ENCODE data around the gene ADM.

The ADM gene

DNA sequence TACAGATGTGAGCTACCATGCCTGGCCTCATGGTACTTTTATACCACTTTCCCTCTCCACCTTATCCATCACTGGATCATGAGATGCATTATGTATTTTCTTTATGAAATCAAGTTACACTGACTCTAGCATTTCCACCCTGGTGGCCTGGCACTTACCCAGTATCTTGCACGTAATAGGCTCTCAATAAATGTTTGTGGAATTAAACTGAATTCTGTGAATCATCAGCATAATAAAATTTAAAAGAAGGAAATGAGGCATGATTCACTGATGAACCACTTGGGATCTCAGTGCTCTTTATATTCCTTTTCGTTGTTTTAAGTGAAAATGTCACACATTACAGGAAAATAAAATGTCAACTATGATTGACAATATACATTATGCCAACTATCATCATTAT, 25.1 kb downstream of the ADM start:
- no peak for DNase-seq

DNA sequence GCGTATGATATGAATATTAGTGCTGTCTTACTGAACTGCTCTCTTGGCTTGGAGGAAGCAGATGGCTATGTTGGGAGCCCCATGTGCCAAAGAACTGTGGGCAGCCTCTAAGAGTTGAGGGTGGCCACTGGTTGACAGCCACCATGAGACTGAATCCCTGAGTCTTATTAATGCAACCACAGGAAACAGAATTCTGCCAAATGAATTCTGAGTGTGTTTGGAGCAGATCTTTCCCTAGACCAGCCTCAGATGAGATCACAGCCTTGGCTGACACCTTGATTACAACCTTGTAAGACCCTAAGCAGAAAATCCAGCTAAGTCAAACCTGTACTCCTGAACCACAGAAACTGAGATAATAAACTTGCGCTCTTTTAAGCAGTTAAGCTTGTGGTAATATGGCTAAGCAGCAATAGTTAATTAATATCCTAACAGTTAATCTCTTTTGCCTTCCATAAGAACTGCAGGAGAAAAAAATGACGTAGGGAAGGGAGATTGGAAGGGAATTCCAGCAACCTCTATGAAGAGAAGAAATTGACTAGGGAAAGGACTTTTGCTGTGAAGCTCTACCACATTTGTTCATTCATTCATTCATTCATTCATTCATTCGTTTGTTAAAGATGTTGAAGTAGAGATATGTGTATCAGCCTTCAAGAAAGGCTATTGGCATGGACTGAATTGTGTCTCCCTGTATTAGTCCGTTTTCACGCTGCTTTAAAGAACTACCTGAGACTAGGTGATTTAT, 26.8 kb downstream of the ADM start:
- no peak for DNase-seq

DNA sequence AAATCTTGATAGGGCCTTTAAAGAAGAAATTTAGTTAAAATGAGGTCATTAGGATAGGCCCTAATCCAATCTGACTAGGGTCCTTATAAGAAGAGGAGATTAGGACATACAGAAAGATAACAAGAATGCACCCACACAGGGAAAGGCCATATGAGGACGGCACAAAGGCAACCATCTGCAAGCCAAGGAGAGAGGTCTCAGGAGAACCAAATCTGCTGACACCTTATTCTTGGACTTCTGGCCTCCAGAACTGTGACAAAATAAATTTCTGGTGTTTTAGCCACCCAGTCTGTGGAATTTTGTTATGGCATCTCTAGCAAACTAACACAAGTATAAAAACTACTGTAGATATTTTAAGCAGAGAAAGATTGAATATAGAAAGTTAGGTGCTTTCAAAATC, 28.6 kb downstream of the ADM start:
- DNase-seq = no peak

DNA sequence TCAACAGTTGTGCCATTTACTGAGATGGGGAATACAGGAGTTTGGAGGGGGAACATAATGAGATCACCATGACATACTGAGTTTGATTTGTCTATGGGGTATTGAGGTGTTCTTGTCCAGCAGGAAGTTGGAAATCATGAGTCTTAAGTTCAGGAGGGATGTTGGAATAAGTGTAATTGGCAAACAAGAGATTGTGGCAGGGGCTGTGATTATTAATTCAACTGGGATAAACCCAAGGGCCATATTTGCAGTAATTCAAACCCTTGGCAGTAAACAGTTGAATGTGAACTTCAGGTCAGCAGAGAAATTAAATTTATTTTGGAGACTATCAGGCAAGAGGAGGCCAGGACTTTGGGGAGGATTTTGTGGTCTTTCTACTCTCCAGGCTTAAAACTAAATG, 33.4 kb downstream of the ADM start:
- no peak for DNase-seq

DNA sequence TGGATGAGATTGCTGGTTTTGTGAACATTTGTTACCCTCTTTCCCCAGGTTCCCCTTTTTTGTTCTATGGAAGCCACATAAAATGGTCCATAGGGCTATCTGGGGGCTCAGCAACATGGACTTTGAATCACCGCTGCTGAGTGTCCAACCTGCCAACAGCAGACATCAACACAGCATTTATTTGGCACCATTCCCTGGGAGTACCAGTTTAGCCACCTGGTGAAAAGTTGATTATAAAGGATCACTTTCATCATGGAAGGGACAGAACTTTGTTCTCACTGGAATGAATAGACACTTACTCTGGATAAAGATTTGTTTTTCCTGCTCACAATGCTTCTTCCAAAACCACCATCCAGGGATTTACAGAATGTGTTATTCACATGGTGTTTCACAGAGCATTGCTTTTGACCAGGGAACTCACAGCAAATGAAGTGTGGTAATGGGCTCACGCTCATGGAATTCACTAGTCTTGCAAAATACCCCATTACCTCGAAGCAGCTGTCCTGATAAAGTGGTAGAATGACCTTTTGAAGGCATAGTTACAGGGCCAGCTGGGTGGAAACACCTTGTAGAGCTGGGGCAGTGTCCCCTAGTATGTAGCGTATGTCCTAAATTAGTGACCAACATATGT, 43.9 kb downstream of the ADM start:
- no peak for DNase-seq

DNA sequence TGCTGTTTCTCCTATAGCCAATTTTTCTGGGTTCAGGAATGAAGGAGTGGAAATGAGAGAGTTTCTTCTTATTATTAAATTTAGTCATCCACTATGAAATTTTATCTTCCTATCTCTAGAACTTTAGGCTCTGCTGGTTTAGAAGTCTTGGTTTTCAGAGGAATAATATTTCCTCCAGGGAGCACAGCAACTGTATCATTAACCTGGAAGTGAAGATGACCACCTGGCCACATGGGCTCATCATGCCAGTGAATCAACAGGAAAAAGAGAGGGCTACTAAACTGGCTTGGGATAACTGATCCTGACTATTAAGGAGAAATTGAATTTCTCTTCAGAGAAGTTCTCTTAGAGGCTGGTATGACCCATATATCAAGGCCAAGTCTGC, 44.4 kb downstream of the ADM start:
- DNase-seq = no peak

DNA sequence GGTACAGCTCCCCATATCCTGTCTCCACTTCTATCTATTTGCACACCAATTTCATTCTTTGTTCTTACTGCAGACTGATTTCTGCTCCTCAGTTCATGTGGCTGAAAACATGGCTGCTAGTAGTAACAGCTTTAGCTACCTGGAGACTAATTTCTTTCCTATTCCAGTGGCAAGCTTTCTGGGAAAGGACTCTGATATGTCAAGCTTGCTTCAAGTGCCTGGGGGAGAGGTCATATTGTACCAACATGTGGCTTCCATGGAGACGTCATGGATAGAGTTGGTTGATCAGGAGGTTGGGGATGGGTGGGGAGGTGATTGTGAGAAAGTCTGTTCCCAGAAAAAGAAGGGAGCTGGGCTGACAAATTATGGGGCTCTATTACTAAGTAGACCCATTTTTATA, 44.9 kb downstream of the ADM start:
- DNase-seq = no peak

DNA sequence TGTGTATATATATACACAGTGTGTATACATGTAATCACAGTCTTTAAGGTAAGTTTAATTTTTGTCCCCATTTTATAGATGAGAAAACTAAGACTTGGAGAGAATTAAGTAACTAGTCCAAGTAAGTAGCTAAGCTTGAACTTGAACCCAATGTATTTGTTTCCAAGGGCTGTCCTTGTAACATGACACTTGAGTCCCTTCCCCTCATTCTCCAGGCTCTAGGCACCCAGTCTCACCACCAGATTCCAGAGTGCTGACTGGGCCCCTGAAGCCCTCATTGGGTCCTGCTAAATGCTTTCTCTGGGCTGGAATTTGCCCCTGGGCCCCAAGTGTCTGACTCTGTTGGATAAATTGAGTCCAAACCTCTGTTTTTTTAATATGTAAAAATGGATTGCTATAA, 45.5 kb downstream of the ADM start:
- no peak for DNase-seq

DNA sequence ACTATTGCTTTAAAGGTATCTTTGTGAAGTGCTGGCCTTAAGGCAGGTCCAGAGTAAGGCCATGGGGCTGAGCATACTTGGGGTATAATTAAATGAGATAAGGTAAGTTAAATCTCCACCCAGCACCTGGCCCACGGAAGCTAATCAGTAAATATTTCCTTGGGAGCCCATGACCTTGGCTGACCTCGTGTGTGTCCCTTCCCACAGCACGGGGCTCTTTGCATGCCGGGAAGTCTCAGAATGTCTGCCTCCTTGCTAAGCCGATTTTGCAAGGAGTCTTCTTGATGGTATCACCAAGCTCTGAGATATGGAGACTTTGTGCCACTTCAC, 46.5 kb downstream of the ADM start:
- no peak for DNase-seq

DNA sequence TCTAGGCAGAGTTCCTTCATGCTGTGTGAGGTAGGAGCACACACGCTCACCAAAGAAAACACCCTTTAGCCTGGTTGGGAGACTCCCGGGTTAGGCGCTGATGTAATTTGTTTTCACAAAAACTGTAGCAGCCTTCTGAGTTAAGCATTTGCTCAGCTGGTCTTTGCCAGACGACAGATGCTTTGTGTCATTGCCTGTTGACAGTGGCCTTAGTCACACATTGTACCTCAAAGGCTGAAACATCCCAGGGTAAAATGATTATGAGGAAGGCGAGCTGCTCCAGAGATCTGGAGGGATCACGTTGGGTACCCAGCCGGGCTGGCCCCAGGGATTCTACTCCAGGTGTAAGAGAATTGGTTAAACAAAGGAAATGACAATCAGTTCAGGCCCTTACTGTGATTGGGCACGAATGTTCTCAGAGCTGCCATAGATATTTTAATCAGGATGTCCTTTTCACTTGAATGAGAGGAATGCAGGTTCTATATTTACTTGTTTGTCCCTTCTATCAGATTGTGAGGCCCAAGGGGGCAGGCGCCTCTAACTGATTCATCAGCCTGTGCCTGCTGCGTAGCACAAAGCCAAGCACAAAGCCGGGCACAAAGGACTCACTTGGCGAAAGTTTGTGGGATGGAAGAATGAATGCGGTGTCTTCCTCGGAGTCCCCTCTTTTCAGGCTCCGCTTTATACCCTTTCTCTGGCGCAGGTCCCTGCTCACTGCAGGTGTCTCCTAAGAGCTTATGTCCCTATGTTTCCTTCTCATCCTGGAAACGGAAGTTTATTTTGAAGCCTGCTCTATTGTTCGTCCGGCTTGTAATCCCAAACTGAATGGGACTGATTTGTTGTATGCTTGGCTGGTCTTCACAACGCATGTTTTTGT, 47.1 kb downstream of the ADM start:
- DNase-seq = no peak

DNA sequence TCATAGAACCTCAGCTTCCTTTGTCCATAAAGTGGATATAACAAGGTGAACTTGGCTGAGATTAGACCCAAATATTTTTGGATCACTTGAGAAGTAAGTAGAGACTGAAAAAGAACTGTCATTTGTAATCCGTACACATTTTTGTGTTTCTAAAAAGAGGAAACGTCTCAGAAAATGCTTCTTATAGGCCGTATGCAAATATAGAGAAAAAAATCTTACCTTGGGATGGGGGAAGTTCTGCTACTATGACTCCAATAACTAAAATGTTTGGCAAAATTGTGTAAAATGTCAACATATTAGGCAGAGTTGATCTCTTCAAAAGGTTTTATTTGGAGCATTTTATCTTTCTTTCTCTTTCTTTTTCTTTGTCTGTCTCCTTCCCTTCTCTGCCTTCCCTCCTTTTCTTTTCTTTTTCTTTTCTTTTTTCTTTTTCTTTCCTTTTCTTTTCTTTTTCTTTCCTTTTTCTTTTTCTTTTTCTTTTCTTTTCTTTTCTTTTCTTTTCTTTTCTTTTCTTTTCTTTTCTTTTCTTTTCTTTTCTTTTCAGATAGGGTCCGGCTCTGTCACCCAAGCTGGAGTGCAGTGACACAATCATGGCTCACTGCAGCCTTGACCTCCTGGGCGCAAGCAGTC, 48.2 kb downstream of the ADM start:
- no peak for DNase-seq

DNA sequence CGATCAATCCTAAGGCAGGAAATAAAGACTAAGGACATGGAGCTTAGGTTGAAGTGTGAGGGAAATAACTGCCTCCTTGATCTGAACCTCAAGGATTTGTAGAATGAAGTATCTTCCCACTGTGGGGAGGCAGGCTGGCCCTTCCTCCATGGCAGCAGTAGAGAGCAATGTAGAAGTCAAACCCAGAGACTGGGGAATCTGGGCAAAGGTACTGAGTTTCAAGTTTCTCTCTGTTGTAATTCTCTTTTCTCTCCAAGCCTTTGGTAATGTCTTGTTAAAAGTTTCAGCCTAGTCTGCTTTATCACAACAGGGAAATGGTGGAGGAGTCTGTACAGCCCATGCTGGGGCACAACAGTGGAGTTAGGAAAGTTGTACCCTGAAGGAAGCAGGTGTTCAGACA, 49.5 kb downstream of the ADM start:
- DNase-seq = no peak

DNA sequence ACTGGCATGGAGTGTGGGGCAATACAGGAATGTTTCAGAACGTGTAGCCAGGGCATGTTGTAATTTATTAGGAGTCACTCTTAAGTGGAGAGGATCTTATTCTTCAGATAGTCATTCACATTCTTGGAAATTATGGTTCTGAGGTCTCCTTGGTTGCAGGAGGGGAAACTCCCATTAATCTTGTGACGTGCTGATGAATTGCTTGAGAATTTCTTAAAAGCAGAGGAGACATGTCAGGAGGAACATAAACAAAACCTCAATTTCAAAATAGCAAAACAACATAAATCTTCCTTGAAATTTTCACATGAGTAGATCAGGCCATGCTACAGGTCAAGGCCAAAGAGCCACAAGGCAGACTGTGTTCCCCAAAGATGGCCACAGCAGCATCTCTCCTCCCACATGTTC, 50.4 kb downstream of the ADM start:
- no peak for DNase-seq

DNA sequence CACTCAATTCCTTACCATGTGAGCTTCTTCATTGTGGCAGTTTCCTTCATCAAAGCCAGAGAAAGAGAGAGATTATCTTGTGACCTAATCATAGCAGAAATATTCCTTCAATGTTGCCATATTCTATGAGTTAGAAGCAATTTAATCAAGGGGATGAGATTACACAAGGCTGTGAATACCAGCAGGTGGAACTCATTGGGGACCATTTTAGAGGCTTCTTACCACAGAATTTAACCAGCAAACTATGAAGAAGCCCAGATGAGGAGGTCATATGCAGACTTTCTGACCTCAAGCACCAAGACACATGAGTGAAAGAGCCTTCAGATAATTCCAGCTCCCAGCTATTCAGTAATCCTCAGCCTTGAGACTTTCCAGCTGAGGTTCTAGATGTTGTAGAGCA, 51.3 kb downstream of the ADM start:
- no peak for DNase-seq

All from CD4-positive, alpha-beta T cell treated with Interleukin-4 for 4 hours (primary cell).